ENCODE data around the gene RBCK1.
"Not testable (repeated sequence)": the region's sequence is repeated elsewhere in the genome, so short reads cannot be mapped to it uniquely, and the experiment has no call there.

DNA sequence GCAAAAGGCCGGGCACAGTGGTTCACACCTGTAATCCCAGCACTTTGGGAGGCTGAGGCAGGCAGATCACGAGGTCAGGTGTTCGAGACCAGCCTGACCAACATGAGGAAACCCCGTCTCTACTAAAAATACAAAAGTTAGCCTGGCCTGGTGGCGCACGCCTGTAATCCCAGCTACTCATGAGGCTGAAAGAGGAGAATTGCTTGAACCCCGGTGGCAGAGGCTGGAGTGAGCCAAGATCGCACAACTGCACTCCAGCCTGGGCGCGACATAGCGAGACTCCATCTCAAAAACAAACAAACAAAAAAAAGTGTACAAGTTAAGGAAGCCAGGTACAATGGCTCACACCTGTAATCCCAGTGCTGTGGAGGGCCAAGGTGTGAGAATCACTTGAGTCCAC, 43.9 kb downstream of the RBCK1 start:
- TF ChIP-seq, protein P1, sequence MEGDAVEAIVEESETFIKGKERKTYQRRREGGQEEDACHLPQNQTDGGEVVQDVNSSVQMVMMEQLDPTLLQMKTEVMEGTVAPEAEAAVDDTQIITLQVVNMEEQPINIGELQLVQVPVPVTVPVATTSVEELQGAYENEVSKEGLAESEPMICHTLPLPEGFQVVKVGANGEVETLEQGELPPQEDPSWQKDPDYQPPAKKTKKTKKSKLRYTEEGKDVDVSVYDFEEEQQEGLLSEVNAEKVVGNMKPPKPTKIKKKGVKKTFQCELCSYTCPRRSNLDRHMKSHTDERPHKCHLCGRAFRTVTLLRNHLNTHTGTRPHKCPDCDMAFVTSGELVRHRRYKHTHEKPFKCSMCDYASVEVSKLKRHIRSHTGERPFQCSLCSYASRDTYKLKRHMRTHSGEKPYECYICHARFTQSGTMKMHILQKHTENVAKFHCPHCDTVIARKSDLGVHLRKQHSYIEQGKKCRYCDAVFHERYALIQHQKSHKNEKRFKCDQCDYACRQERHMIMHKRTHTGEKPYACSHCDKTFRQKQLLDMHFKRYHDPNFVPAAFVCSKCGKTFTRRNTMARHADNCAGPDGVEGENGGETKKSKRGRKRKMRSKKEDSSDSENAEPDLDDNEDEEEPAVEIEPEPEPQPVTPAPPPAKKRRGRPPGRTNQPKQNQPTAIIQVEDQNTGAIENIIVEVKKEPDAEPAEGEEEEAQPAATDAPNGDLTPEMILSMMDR (IDR thresholded peaks at IDR 0.05) = not testable (repeated sequence)
- not testable (repeated sequence) for TF ChIP-seq POLR2A (IDR thresholded peaks at IDR 0.05)

Data from vagina (tissue), 2 donors.